ENCODE measurements around the gene NHEJ1. TPM values are rescaled to one million over a fixed set of nuclear protein-coding genes. Genes with fewer than 3 reads are reported as not detected.

NHEJ1 gene
- total RNA-seq, 1 experiment from 2014 or later, result 16.7 TPM

- Histone ChIP-seq H3K27ac (ENCODE audit: low read length) (no peak overlapping the region), H4K20me1 (ENCODE audit: low read length) (no peaks in the 10 kb centered on the region), H3K9ac (ENCODE audit: low read length) (no peak overlapping the region), H3K9me3 (ENCODE audit: low read length) (no peaks in the 10 kb centered on the region), H3K79me2 (ENCODE audit: low read length) (no peaks in the 10 kb centered on the region), H3K9me2 (replicated peaks; ENCODE audit: low read length) (no peaks in the 10 kb centered on the region), H3K4me3 (ENCODE audit: low read length) (no peak overlapping the region), H3F3A (ENCODE audit: low read length, unreplicated experiment) (no peaks in the 10 kb centered on the region), H3K36me3 (ENCODE audit: low read depth, low read length) (no peaks in the 10 kb centered on the region), H3K4me2 (ENCODE audit: low read length) (no peak overlapping the region), H3K27me3 (ENCODE audit: low read length) (no peaks in the 10 kb centered on the region), H2AFZ (ENCODE audit: low read length) (no peak overlapping the region), H3K4me1 (ENCODE audit: insufficient read depth, low read length) (no peaks in the 10 kb centered on the region)
- no TSS peak for BruUV-seq (replicated peaks)
- POLR2A ChIA-PET (ENCODE audit: unreplicated experiment), result no interaction called here
- no peak for ATAC-seq
- CTCF ChIA-PET, result no interaction called here
- DNase-seq, result no peak
- TF ChIP-seq CTCF (conservative IDR thresholded peaks at IDR 0.05; ENCODE audit: low read depth, low read length), result no peak
- TF ChIP-seq EZH2 (IDR thresholded peaks at IDR 0.05; ENCODE audit: low read length, unreplicated experiment), result no peak
- no peak for TF ChIP-seq EZH2phosphoT487 (IDR thresholded peaks at IDR 0.05; ENCODE audit: borderline replicate concordance, low read length)
- intact Hi-C loops (cut with micrococcal nuclease), result no loop called here
Observed at GRCh38 chr2:219107758-219108157, 52.9 kb downstream of the NHEJ1 start.

- CTCF ChIA-PET, result no interaction called here
- no peak overlapping the region for H3K4me3 ChIP-seq (ENCODE audit: low read length)
- no peak for ATAC-seq
Observed at GRCh38 chr2:219106251-219106650, 54.4 kb downstream of the NHEJ1 start.

More at GRCh38 chr2:219106251-219106650, 54.4 kb downstream of the NHEJ1 start:
- no TSS peak for BruUV-seq (replicated peaks)
- H3K27ac ChIP-seq (ENCODE audit: low read length), result no peak overlapping the region
- no peak for DNase-seq
- no peaks in the 10 kb centered on the region for H4K20me1 ChIP-seq (ENCODE audit: low read length)
- H3K36me3 ChIP-seq (ENCODE audit: low read depth, low read length), result no peaks in the 10 kb centered on the region
- H3K9me2 ChIP-seq (replicated peaks; ENCODE audit: low read length), result no peaks in the 10 kb centered on the region
- H3K79me2 ChIP-seq (ENCODE audit: low read length), result no peaks in the 10 kb centered on the region
- H3K27me3 ChIP-seq (ENCODE audit: low read length), result no peaks in the 10 kb centered on the region
- H3F3A ChIP-seq (ENCODE audit: low read length, unreplicated experiment), result no peaks in the 10 kb centered on the region
- POLR2A ChIA-PET (ENCODE audit: unreplicated experiment), result no interaction called here
- no peak overlapping the region for H2AFZ ChIP-seq (ENCODE audit: low read length)
- intact Hi-C loops (cut with micrococcal nuclease), result no loop called here
- H3K9ac ChIP-seq (ENCODE audit: low read length), result no peak overlapping the region
- no peaks in the 10 kb centered on the region for H3K4me1 ChIP-seq (ENCODE audit: insufficient read depth, low read length)
- TF ChIP-seq CTCF (conservative IDR thresholded peaks at IDR 0.05; ENCODE audit: low read depth, low read length) (no peak), EZH2 (IDR thresholded peaks at IDR 0.05; ENCODE audit: low read length, unreplicated experiment) (no peak), EZH2phosphoT487 (IDR thresholded peaks at IDR 0.05; ENCODE audit: borderline replicate concordance, low read length) (no peak)
- no peaks in the 10 kb centered on the region for H3K9me3 ChIP-seq (ENCODE audit: low read length)
- no peak overlapping the region for H3K4me2 ChIP-seq (ENCODE audit: low read length)

All from PC-3 (cell line).